WTC11 (cell line): ENCODE data around the gene HAP1. TPM values are rescaled to one million over a fixed set of nuclear protein-coding genes. Genes with fewer than 3 reads are reported as not detected.
A peak's percentile ranks its signal among the peaks of the same experiment; 100 is the strongest.

Experiments
- ATAC-seq: fragments of 200-7000 bp; cut with Tn5 transposase; 2 replicates; pipeline ENCODE4 v1.10.0; 2021; ENCODE audit warnings: mild to moderate bottlenecking, moderate library complexity
- CTCF ChIA-PET: fragments of 300-600 bp; sonication (Branson Sonifier 250); formaldehyde crosslinking; loops from one replicate; lab custom pipeline; 2021; ENCODE audit warnings: antibody characterized with exemption; lab: Charles Lee
- POLR2A ChIA-PET: fragments of 350-600 bp; sonication (Branson Sonifier 250); formaldehyde crosslinking; loops from one replicate; lab custom pipeline; 2021; ENCODE audit warnings: antibody characterized with exemption; lab: Charles Lee
- DNase-seq: peaks from one replicate; pipeline ENCODE4 v3.0.0; 2021; ENCODE audit warnings: low spot score
- H3K27ac Mint-ChIP-seq: 2 replicates; pipeline ENCODE4 v1.8.0; 2021; ENCODE audit warnings: mixed read lengths
- H3K27me3 Mint-ChIP-seq: 2 replicates; pipeline ENCODE4 v1.8.0; 2021; ENCODE audit warnings: low read depth, mild to moderate bottlenecking, moderate library complexity, mixed read lengths
- H3K36me3 Mint-ChIP-seq: 2 replicates; pipeline ENCODE4 v1.8.0; 2021; ENCODE audit warnings: mixed read lengths
- H3K4me1 Mint-ChIP-seq: 2 replicates; pipeline ENCODE4 v1.8.0; 2022; ENCODE audit warnings: mixed read lengths
- H3K4me3 Mint-ChIP-seq: 2 replicates; pipeline ENCODE4 v1.8.0; 2021; ENCODE audit warnings: mild to moderate bottlenecking, moderate library complexity, mixed read lengths
- H3K9me3 Mint-ChIP-seq: 2 replicates; pipeline ENCODE4 v1.8.0; 2021; ENCODE audit warnings: mixed read lengths
- CREB1 ChIP-seq: sonication (generic); formaldehyde crosslinking; IDR thresholded peaks from 2 replicates; pipeline ENCODE4 v1.8.0; 2023; ENCODE audit warnings: mild to moderate bottlenecking, missing genetic modification reagents
- ELF4 ChIP-seq: sonication (generic); formaldehyde crosslinking; IDR thresholded peaks from 2 replicates; pipeline ENCODE4 v1.8.1; 2022; ENCODE audit warnings: low read depth, mild to moderate bottlenecking, moderate library complexity, missing genetic modification reagents
- FOXK1 ChIP-seq: sonication (generic); formaldehyde crosslinking; IDR thresholded peaks from 2 replicates; pipeline ENCODE4 v1.8.0; 2022; ENCODE audit warnings: mild to moderate bottlenecking, moderate library complexity, missing genetic modification reagents
- FOXP1 ChIP-seq: sonication (generic); formaldehyde crosslinking; IDR thresholded peaks from 2 replicates; pipeline ENCODE4 v1.8.0; 2022; ENCODE audit warnings: missing genetic modification reagents, mild to moderate bottlenecking, moderate library complexity, borderline replicate concordance
- IRF2 ChIP-seq: sonication (generic); formaldehyde crosslinking; IDR thresholded peaks from 2 replicates; pipeline ENCODE4 v1.8.0; 2022; ENCODE audit warnings: low read depth, missing genetic modification reagents, borderline replicate concordance
- MXD4 ChIP-seq: fragments of 250-450 bp; sonication (Bioruptor Pico); IDR thresholded peaks from 2 replicates; pipeline ENCODE4 v1.8.0; 2021; ENCODE audit warnings: mild to moderate bottlenecking, moderate library complexity, borderline replicate concordance
- NR1H2 ChIP-seq: sonication (generic); formaldehyde crosslinking; IDR thresholded peaks from 2 replicates; pipeline ENCODE4 v1.9.0; 2021; ENCODE audit warnings: mild to moderate bottlenecking, moderate library complexity, missing genetic modification reagents
- SMAD4 ChIP-seq: sonication (generic); formaldehyde crosslinking; IDR thresholded peaks from 2 replicates; pipeline ENCODE4 v1.8.0; 2022; ENCODE audit warnings: mild to moderate bottlenecking, missing genetic modification reagents
- TCF7 ChIP-seq: sonication (generic); formaldehyde crosslinking; IDR thresholded peaks from 2 replicates; pipeline ENCODE4 v1.8.0; 2022; ENCODE audit warnings: mild to moderate bottlenecking, low read depth, missing genetic modification reagents, moderate library complexity
- TEAD4 ChIP-seq: sonication (generic); formaldehyde crosslinking; IDR thresholded peaks from 2 replicates; pipeline ENCODE4 v1.8.0; 2022; ENCODE audit warnings: mild to moderate bottlenecking, missing genetic modification reagents
- ZNF317 ChIP-seq: sonication (generic); formaldehyde crosslinking; IDR thresholded peaks from 2 replicates; pipeline ENCODE4 v1.8.1; 2023; ENCODE audit warnings: low read depth, mild to moderate bottlenecking, moderate library complexity, missing genetic modification reagents, borderline replicate concordance
- total RNA-seq: library from RNA; stranded (reverse); gene quantifications from 3 replicates; pipeline ENCODE4 v1.2.3, GENCODE V29; 2021
- TF ChIP-seq, protein P1 (sequence below): sonication (generic); formaldehyde crosslinking; conservative IDR thresholded peaks from 2 replicates; pipeline ENCODE4 v1.8.1; 2023; ENCODE audit warnings: mild to moderate bottlenecking, low read depth, missing genetic modification reagents, moderate library complexity
- TF ChIP-seq, protein P2 (sequence below): sonication (generic); formaldehyde crosslinking; IDR thresholded peaks from 2 replicates; pipeline ENCODE4 v1.8.1; 2023; ENCODE audit warnings: mild to moderate bottlenecking, missing genetic modification reagents
- TF ChIP-seq, protein P3 (sequence below): sonication (generic); formaldehyde crosslinking; IDR thresholded peaks from 2 replicates; pipeline ENCODE4 v1.8.1; 2023; ENCODE audit warnings: mild to moderate bottlenecking, missing genetic modification reagents
- TF ChIP-seq, protein P4 (sequence below): sonication (generic); formaldehyde crosslinking; IDR thresholded peaks from 2 replicates; pipeline ENCODE4 v1.8.0; 2023; ENCODE audit warnings: missing genetic modification reagents, mild to moderate bottlenecking, borderline replicate concordance
- TF ChIP-seq, protein P5 (sequence below): sonication (generic); formaldehyde crosslinking; IDR thresholded peaks from 2 replicates; pipeline ENCODE4 v1.8.1; 2023; ENCODE audit warnings: mild to moderate bottlenecking, moderate library complexity, missing genetic modification reagents
- TF ChIP-seq, protein P6 (sequence below): fragments of 250-450 bp; sonication (Bioruptor Pico); IDR thresholded peaks from 2 replicates; pipeline ENCODE4 v1.9.0; 2021; ENCODE audit warnings: mild to moderate bottlenecking

Gene HAP1
- total RNA-seq, 1 experiment from 2014 or later: 4.4 TPM

DNA sequence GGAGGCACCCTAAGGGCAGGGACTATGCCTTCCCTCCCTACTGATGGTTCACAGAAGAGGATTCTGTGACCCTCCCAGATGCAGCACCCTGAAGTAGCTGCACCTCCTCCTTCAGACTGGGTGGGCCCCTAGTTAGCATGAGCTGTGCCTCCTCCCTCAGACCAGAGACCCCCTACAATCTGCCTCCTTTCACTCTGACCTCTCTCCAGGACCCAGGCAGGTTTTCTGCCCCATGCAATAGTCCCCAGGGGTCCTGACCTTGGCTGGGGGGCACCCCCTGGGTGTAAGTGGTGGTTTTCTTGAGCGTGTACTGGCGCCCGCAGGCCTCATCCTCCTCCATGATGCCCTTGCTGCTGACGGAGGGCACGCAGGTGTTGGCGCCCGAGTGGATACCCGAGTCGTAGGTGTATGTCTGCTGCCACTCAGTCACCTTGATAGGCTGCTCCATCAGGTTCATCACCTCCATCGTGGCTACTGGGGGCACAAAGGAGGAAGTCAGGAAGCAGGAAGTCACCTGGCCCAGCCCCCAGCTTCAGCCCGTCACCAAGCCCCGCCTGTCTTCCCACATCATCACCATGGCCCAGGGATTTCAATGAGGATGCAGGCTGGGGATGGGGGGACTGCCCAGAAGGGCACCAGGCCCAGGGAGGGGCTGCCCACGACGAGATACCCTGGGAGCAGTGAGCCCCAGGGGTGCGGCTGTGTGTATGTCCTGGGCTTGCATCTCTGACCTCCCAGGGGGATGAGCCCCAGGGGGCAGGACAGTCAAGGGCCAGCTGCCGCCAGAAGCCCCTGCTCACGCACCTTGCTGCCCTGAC lies 37.2 kb upstream of the HAP1 start:
- Mint-ChIP-seq H3K4me1 (peaks cover 50% of the 10 kb centered on the region), H3K36me3 (peaks cover 31% of the 10 kb centered on the region), H3K9me3 (no peaks in the 10 kb centered on the region), H3K4me3 (no peak overlapping the region), H3K27me3 (no peaks in the 10 kb centered on the region), H3K27ac (peak overlapping the region; percentile 19)
- DNase-seq: no peak
- ChIA-PET POLR2A (interaction anchor here (0.5 to 0.9 kb wide), 2 partner anchors 10 to 29 kb away, joined by 4 read pairs; no protein-coding TSS in a partner anchor), CTCF (interaction anchor here (0.6 to 7.1 kb wide), 3 partner anchors 14 to 29 kb away, joined by 3 to 135 read pairs (median 31); partner anchors contain the start of gene JUP)
- TF ChIP-seq NR1H2 (CRISPR knock-in tag) (no peak), TCF7 (CRISPR knock-in tag) (no peak), ELF4 (CRISPR knock-in tag) (no peak), TEAD4 (CRISPR knock-in tag) (no peak), CREB1 (CRISPR knock-in tag) (no peak)
- TF ChIP-seq, protein P1, sequence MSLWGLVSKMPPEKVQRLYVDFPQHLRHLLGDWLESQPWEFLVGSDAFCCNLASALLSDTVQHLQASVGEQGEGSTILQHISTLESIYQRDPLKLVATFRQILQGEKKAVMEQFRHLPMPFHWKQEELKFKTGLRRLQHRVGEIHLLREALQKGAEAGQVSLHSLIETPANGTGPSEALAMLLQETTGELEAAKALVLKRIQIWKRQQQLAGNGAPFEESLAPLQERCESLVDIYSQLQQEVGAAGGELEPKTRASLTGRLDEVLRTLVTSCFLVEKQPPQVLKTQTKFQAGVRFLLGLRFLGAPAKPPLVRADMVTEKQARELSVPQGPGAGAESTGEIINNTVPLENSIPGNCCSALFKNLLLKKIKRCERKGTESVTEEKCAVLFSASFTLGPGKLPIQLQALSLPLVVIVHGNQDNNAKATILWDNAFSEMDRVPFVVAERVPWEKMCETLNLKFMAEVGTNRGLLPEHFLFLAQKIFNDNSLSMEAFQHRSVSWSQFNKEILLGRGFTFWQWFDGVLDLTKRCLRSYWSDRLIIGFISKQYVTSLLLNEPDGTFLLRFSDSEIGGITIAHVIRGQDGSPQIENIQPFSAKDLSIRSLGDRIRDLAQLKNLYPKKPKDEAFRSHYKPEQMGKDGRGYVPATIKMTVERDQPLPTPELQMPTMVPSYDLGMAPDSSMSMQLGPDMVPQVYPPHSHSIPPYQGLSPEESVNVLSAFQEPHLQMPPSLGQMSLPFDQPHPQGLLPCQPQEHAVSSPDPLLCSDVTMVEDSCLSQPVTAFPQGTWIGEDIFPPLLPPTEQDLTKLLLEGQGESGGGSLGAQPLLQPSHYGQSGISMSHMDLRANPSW (CRISPR knock-in tag): no peak
- TF ChIP-seq, protein P2, sequence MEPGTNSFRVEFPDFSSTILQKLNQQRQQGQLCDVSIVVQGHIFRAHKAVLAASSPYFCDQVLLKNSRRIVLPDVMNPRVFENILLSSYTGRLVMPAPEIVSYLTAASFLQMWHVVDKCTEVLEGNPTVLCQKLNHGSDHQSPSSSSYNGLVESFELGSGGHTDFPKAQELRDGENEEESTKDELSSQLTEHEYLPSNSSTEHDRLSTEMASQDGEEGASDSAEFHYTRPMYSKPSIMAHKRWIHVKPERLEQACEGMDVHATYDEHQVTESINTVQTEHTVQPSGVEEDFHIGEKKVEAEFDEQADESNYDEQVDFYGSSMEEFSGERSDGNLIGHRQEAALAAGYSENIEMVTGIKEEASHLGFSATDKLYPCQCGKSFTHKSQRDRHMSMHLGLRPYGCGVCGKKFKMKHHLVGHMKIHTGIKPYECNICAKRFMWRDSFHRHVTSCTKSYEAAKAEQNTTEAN (CRISPR knock-in tag): no peak
- ATAC-seq: no peak; the same call in 1 of the 2 replicates

DNA sequence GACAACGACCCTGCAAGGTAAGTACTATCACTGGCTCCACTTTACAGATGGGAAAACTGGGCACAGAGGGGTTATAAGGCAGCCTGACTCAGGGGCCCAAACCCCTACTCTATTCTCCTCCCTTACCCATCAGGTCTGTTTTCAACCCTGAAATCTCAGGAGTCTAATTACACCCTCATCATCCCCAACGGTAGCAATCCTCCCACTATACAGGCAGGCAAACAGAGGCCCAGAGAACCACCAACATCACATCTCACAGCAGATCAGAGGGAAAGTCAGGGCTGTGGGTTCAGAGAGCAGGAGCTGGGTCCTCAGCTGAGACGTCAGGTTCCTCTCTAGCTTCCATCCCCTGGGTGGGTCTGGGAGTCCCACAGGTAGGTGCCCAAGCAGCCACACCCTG lies 35.5 kb upstream of the HAP1 start:
- ChIA-PET POLR2A (interaction anchor here (0.6 kb wide), 1 partner anchor 14 kb away, joined by 7 read pairs; no protein-coding TSS in a partner anchor), CTCF (interaction anchor here (1.4 kb wide), 1 partner anchor 15 kb away, joined by 6 read pairs; no protein-coding TSS in a partner anchor)
- H3K27ac Mint-ChIP-seq: peak overlapping the region; percentile 54
- no peaks in the 10 kb centered on the region for H3K9me3 Mint-ChIP-seq
- H3K4me3 Mint-ChIP-seq: no peak overlapping the region
- peaks cover 44% of the 10 kb centered on the region for H3K36me3 Mint-ChIP-seq
- H3K27me3 Mint-ChIP-seq: no peaks in the 10 kb centered on the region
- DNase-seq (no peak), ATAC-seq (no peak)
- H3K4me1 Mint-ChIP-seq: peaks cover 34% of the 10 kb centered on the region
- no peak for TF ChIP-seq FOXK1 (CRISPR knock-in tag)
- TF ChIP-seq, protein P3, sequence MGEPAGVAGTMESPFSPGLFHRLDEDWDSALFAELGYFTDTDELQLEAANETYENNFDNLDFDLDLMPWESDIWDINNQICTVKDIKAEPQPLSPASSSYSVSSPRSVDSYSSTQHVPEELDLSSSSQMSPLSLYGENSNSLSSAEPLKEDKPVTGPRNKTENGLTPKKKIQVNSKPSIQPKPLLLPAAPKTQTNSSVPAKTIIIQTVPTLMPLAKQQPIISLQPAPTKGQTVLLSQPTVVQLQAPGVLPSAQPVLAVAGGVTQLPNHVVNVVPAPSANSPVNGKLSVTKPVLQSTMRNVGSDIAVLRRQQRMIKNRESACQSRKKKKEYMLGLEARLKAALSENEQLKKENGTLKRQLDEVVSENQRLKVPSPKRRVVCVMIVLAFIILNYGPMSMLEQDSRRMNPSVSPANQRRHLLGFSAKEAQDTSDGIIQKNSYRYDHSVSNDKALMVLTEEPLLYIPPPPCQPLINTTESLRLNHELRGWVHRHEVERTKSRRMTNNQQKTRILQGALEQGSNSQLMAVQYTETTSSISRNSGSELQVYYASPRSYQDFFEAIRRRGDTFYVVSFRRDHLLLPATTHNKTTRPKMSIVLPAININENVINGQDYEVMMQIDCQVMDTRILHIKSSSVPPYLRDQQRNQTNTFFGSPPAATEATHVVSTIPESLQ: no peak
- no peak for TF ChIP-seq ZNF317
- TF ChIP-seq, protein P4, sequence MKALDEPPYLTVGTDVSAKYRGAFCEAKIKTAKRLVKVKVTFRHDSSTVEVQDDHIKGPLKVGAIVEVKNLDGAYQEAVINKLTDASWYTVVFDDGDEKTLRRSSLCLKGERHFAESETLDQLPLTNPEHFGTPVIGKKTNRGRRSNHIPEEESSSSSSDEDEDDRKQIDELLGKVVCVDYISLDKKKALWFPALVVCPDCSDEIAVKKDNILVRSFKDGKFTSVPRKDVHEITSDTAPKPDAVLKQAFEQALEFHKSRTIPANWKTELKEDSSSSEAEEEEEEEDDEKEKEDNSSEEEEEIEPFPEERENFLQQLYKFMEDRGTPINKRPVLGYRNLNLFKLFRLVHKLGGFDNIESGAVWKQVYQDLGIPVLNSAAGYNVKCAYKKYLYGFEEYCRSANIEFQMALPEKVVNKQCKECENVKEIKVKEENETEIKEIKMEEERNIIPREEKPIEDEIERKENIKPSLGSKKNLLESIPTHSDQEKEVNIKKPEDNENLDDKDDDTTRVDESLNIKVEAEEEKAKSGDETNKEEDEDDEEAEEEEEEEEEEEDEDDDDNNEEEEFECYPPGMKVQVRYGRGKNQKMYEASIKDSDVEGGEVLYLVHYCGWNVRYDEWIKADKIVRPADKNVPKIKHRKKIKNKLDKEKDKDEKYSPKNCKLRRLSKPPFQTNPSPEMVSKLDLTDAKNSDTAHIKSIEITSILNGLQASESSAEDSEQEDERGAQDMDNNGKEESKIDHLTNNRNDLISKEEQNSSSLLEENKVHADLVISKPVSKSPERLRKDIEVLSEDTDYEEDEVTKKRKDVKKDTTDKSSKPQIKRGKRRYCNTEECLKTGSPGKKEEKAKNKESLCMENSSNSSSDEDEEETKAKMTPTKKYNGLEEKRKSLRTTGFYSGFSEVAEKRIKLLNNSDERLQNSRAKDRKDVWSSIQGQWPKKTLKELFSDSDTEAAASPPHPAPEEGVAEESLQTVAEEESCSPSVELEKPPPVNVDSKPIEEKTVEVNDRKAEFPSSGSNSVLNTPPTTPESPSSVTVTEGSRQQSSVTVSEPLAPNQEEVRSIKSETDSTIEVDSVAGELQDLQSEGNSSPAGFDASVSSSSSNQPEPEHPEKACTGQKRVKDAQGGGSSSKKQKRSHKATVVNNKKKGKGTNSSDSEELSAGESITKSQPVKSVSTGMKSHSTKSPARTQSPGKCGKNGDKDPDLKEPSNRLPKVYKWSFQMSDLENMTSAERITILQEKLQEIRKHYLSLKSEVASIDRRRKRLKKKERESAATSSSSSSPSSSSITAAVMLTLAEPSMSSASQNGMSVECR (CRISPR knock-in tag): no peak
- no peak for TF ChIP-seq MXD4 (CRISPR knock-in tag)
- TF ChIP-seq SMAD4 (CRISPR knock-in tag): no peak
- TF ChIP-seq, protein P5, sequence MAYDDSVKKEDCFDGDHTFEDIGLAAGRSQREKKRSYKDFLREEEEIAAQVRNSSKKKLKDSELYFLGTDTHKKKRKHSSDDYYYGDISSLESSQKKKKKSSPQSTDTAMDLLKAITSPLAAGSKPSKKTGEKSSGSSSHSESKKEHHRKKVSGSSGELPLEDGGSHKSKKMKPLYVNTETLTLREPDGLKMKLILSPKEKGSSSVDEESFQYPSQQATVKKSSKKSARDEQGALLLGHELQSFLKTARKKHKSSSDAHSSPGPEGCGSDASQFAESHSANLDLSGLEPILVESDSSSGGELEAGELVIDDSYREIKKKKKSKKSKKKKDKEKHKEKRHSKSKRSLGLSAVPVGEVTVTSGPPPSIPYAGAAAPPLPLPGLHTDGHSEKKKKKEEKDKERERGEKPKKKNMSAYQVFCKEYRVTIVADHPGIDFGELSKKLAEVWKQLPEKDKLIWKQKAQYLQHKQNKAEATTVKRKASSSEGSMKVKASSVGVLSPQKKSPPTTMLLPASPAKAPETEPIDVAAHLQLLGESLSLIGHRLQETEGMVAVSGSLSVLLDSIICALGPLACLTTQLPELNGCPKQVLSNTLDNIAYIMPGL (CRISPR knock-in tag): no peak
- no peak for TF ChIP-seq FOXP1 (CRISPR knock-in tag)
- no peak for TF ChIP-seq IRF2 (CRISPR knock-in tag)
- TF ChIP-seq, protein P6, sequence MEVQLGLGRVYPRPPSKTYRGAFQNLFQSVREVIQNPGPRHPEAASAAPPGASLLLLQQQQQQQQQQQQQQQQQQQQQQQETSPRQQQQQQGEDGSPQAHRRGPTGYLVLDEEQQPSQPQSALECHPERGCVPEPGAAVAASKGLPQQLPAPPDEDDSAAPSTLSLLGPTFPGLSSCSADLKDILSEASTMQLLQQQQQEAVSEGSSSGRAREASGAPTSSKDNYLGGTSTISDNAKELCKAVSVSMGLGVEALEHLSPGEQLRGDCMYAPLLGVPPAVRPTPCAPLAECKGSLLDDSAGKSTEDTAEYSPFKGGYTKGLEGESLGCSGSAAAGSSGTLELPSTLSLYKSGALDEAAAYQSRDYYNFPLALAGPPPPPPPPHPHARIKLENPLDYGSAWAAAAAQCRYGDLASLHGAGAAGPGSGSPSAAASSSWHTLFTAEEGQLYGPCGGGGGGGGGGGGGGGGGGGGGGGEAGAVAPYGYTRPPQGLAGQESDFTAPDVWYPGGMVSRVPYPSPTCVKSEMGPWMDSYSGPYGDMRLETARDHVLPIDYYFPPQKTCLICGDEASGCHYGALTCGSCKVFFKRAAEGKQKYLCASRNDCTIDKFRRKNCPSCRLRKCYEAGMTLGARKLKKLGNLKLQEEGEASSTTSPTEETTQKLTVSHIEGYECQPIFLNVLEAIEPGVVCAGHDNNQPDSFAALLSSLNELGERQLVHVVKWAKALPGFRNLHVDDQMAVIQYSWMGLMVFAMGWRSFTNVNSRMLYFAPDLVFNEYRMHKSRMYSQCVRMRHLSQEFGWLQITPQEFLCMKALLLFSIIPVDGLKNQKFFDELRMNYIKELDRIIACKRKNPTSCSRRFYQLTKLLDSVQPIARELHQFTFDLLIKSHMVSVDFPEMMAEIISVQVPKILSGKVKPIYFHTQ (CRISPR knock-in tag): no peak
